ENCODE results near the gene SLC35C1.

SLC35C1 gene

DNA sequence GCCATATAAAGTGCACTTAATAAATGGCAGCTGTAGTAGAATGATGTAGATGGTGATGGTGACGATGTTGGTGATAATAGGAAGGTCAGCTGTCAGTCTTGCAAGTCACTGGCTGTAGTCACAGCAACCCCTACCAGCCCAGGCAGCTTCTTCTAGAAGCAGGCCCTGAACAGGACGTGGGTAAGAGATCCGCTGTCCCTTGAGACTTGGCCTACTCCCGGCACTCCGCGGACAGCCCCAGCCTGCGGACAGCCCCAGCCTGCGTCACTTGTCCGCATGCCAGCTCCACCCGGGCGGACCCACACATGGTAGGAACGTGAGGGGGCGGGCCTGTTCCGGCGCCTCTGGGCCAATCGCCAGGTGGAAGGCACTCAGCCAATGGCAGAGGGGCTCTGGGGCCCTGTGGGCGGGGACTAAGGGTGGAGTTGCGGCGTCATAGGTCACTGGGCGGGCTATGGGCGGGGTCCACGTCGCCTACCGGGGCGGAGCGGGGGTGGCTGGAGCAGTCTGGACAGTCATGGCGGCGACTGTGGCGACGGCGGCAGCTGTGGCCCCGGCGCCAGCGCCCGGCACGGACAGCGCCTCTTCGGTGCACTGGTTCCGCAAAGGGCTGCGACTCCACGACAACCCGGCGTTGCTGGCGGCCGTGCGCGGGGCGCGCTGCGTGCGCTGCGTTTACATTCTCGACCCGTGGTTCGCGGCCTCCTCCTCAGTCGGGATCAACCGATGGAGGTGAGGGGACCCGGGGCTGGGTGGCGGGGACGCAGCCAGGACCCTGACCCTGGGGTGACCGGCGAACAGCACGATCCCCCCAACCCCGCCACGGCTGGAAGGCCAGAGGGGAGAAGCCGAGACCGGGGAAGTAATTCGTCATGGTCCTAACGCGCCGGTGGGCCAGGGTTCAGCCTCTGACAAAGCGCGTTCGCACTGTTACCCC lies 42.3 kb downstream of the SLC35C1 start, which contains the start of gene CRY2:
TSS of gene CRY2 (plus strand) at position 502 of the 937 bp plus-strand sequence. CDS start at position 518, 16 bp downstream.
- peak; percentile 95 to 99 for DNase-seq

DNA sequence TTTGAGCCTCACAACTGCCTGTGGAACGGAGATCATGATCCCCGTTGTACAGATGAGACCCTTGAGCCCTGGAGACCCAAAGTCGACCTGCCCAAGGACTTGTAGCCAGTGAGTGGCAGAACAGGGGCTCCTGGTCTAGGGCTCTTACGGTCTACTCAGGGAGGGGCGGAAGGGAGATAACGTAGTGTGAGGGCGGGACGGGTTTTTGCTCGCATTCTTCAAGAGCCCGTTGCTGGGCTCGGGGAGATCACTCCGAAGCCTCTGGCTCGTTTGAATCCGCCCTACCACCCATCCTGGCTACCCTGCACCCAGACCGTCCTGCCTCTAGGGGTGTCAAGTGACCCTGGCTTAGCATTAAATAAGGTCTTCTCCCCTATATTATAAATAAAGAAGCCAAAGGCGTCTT lies 43.0 kb downstream of the SLC35C1 start:
- DNase-seq = peak; percentile 32 to 71

DNA sequence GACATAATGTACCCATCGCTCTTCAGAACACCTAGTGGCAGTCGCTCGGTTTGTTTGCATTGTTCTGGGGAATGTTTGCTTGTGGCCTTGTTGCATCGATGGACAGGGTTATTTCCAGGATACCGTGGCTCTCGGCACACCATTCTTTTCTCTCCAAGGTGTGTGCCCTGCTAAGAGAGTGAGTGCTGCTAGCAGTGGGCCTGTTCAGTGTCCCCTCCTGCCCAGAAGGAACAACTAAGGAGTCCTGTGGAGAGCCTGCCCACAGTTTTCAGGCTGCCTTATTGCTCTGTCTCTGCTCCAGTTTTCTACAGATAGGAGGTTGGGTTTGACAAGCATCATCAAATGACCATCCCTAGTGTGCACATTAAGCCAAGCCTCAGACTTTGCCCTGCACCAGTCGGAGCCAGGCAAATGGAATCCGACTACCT lies 43.7 kb downstream of the SLC35C1 start:
- peak in 1 of 2 experiments; percentile 38 for DNase-seq

DNA sequence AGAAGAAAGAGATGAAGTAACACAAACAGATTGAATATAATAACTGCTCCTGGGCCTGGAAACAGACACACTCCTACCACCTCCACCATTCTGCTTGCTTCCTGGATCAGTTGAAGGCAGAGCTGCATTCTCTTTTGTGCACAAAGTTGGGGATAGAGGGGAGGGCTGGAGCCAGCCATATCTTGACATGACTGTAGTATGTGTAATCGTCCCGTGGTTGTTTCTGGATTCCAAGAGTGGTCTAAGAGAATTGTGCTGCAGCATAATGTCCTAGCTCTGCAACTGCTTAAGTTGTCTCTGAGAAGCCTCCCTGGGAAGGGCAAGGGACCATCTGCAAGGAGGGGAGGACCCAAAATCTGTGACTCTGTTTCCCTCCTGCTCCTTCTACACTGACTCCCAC lies 45.5 kb downstream of the SLC35C1 start:
- no peak for DNase-seq

DNA sequence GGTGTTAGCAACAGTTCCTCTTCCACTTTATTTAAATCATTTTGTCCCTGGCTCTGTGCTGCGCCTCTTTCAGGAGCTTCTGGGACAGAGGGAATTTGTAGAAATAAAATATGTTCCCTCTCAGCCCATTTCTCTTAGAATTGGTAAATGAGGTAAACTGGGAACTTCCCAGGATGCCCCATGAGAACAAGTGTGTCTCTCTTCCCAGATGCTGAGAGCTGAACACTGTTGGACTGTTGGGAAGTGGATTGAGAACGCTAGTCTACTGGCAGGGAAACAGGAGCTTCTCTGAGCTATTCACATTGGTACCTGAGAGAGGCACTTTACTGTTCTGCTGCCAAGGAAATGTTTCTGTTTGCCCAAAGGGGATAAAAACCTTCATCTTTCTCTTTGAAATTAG lies 46.3 kb downstream of the SLC35C1 start:
- DNase-seq = no peak

DNA sequence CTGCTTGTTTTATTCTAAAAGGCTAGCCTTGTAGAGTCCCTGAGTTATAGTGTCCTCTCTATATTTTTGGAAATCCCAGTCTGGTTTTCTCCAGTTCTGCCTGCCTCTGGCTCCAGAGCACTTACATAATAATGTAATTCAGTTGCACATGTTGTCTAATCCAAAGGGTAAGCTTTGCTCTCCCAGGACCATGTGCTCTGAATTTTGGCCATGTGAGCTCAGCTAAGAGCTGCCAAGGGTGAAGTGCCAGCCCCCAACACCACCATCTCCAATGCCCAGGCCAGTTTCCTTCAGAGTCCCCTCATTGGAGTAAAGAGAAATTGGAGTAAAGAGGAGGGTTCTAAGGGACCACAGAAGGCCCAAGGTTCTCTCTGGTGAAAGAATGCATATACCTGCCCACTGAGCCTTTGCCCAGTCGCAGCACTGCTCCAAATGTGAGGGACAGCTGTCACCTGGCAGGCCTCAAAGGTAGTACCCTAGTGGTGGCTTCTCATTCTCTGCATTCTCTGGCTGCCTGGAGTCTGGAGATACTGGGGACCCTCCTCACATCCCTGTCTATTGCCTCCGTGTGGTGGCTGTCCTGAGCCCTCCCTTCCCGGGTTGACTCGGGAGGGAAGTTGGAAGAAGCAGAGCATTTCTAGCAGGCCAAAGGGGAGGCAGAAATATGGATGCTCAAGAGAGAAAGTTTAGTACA lies 47.2 kb downstream of the SLC35C1 start:
- DNase-seq = no peak

DNA sequence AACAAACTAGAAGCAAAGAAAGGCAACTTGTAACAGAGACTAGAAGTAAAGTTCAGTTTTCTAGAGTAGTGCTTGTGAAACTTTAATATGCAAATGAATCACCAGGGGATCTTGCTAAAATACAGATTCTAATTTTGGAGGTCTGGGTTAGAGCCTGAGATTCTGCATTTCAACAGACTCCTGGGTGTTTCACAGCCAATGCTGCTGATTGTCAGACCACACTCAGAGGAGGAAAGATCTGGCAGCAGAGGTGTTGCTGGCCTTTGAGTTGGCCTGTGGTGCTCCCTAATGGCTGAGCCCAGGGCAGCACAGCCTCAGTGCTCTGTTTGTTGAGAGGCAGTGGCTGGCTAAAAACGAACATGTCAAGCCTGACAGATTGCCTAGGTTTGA lies 47.8 kb downstream of the SLC35C1 start:
- no peak for DNase-seq

DNA sequence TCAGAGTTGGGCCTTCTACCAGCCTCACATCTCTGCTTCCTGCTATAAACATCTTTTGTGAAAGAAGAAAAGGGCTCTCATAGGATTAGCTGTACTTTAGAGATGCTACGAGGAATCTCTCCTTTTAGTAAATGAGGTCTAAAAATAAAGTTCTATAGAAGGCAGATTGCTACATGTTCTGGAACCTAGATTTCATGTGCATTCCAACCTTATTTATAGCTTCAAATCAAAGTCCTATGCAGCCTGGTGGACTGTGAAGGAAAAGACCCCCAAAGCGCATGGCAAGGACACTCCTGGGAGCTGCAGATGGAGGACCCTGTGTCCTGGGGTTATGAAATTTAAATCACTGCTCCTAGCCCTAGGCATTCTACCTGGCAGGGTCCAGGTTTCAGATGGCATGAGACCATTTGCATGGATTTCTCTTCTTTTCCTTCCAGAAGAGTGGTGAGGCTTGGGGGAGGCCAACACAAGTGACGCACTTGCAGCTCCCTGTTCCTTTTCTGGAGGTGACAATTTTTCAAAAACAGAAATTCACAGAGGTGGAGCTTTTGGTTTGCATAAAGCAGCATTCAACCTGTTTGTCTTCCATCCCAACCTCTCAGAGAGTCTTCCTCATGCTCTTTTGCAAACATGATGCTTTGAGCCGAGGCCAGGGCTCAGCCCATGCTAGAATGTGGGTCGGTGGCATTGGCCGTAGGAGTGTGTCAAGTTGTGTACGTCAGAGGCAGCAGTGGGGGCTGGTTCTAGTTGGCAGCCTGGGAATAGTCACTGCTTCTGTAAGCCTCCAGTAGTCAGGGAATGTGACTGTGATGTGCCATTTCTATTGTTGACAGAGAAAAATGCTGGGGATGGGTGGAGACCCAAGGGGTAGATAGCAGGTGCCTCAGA lies 48.6 kb downstream of the SLC35C1 start:
- DNase-seq = no peak

DNA sequence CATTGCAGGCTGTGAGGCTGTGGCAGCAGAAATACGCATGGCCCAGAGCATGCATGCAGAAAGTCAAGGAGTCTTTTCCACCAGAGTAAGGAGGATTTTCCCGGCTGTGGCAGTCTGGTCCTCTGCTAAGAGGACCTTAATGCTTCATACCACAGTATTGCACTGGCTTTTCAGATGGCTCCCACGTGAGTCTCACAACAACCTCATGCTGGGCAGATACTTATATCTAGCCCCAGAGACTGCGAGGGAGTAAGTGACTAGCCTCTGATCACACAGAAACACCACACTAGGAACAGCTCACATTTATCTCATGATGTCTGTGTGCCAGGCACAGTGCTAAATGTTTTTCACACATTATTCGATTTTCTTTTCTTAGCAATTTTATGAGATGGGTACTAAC lies 50.4 kb downstream of the SLC35C1 start:
- DNase-seq = no peak

DNA sequence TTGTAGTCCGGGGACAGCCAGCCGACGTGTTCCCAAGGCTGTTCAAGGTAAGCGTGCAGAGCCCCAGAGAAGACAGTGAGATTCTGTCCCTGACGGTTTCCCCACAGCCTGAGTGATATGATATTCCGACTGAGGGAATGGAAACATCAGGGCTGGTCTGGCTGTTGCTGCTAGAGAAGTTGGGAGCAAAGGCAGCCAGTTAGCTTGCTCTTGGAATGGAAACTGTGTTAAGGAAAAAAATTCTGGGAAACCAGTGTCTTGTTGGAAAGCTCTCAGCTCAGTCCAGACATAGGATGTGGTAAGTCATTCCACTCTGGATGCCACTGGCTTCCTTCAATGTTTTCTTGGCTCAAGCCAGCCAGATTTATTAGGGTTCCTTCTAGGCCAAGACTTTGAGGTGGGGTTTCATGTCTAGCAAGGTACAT lies 51.1 kb downstream of the SLC35C1 start:
- no peak for DNase-seq

DNA sequence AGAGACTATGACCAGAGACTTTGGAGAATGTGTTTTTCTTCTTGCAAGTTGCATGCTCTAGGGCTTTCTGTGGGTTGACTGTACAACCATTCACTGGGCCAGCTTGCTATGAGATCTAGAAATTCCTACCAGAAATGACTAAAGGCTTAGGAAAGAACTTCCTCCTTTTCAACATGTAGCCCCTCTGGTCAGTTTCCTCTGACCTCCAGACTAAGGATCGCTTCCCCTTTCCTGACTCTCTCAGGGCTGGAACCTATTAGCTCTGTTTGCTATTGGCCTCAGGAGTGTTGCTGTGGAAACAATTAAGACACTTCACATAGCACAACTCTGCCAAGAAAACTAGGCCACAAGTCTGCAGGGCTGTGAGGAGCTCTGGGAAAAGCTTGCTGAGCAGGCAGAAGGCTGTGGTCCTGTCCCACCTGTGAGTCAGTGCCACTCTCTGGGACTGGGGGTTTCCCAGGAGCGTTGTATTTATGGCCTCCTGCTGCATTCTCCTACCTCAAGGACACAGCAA lies 53.1 kb downstream of the SLC35C1 start:
- DNase-seq = no peak

DNA sequence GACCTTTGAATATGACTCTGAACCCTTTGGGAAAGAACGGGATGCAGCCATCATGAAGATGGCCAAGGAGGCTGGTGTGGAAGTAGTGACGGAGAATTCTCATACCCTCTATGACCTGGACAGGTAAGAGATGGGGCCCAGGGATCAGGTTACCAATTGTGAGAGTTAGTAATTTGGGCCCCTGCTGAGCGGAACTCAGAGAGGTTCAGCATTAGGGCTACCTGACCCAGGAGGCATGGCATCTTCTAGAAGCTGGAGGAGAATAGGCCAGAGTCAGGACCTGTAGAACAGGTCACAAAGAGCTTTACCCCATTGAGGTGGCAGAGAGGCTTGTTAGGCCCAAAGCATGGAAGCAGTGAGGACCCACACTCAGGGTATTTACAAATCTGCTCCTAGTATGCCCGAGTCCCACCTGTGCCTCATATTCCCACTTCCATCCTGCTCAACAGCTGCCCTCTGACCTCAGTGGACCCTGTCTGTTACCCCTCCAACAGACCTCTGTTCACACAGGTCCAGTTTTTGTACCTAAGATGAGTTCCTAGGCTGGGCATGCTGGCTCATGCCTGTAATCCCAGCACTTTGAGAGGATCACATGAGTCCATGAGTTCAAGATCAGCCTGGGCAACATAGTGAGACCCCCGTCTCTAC lies 53.9 kb downstream of the SLC35C1 start:
- DNase-seq = no peak

DNA sequence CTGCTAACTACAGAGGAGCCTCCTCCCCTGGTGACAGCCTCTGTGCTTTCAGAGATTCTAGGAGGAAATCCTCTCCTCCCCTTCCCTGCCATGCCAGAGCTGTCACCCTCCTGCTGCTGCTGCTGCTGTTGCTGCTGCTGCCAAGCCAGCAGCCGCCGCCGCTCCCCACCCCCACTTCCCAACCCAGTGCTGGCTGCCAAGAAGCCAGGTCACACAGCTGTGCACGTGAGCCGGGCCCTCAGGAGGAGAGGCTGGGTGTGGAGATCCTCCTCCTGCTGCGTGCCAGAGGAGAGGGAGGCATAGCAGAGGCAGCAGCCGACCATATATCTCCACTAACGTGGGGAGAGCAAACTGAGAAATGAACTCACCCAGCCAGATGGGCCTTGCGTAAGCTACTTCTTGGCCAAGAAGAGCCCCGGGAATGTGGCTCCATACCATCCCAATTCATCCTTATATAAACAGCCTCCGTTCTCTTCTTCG lies 54.8 kb downstream of the SLC35C1 start:
- no peak for DNase-seq

DNA sequence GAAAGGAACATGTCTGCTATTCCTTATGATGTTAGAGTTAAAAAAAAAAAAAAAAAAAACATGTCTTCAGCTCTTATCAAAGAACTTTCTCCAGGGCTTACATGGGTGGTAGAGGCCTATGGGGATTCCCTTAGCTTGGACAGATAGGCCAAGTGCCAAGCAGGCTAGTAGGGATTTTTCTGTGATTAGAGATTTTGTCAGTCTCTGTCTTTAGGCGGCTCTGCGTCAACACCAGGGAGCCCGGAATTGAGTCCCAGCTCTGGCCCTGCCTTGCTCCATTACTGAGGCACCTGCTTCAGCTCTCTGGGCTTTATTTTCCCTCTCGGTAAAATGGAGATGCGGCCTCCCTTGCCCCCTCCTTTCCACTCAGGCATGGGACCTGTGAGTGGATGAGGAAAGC lies 55.4 kb downstream of the SLC35C1 start:
- DNase-seq = no peak

DNA sequence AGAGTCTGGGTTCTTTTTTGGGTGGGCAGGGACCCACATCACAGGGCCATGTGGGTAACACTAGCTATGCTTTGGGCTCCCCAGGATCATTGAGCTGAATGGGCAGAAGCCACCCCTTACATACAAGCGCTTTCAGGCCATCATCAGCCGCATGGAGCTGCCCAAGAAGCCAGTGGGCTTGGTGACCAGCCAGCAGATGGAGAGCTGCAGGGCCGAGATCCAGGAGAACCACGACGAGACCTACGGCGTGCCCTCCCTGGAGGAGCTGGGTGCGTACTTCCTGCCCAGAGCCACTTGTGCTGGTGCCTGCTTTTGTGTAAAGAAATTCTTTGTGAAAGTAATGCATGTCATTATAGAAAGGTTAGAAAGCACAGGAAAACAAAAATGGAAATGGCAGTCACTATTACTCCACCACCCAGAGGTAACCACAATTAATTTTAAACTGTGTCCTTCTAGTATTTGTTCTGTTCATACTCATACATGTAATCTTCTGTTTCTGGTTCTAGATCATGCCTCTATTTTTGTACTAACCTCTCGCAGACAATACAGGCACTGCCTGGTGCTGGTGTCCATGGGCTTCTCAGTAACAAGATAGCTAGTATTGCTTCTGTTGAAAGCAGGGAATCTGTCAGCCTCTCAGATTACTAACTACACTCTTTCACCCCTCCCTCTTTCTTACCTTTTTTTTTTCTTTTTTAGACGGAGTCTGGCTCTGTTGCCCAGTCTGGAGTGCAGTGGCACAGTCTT lies 56.0 kb downstream of the SLC35C1 start:
- DNase-seq = no peak
